Femur (tissue), 1 donor: Measurements from ENCODE around the gene CHAD.

Source experiments
- DNase-seq: peaks from one replicate; pipeline ENCODE4 v3.0.0-alpha.2; 2017

CHAD gene, protein sequence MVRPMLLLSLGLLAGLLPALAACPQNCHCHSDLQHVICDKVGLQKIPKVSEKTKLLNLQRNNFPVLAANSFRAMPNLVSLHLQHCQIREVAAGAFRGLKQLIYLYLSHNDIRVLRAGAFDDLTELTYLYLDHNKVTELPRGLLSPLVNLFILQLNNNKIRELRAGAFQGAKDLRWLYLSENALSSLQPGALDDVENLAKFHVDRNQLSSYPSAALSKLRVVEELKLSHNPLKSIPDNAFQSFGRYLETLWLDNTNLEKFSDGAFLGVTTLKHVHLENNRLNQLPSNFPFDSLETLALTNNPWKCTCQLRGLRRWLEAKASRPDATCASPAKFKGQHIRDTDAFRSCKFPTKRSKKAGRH

DNA sequence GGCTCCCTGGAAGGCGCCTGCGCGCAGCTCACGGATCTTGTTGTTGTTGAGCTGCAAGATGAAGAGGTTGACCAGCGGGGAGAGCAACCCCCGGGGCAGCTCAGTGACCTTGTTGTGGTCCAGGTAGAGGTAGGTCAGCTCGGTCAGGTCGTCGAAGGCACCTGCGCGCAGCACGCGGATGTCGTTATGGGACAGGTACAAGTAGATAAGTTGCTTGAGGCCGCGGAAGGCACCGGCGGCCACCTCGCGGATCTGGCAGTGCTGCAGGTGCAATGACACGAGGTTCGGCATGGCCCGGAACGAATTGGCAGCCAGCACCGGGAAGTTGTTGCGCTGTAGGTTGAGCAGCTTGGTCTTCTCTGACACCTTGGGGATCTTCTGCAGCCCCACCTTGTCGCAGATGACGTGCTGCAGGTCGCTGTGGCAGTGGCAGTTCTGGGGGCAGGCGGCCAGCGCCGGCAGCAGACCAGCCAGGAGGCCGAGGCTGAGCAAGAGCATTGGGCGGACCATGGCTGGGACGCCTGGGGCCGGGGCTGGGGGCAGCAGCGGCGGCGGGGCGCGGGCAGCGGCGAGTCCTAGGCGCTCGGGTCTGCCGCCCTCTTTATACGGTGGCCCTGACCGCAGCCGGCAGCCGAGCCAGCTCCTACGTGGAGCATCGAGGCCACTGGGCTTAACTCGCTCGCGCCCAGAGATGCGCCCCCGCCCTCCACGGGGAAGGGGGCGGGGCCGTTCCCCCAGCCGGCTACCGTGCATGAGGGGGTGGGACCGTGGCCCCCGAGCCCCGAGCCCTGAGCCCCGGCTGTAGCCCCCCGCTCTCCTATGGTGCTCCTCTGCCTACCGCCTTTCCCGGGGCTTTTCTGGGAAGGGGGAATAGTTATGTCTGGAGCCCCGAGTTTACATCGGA is at the start of gene CHAD:
CHAD (minus strand) TSS at position 577 of the 904 bp plus-strand sequence; CDS start at position 510, 67 bp downstream.
- DNase-seq: peak; percentile 75

DNA sequence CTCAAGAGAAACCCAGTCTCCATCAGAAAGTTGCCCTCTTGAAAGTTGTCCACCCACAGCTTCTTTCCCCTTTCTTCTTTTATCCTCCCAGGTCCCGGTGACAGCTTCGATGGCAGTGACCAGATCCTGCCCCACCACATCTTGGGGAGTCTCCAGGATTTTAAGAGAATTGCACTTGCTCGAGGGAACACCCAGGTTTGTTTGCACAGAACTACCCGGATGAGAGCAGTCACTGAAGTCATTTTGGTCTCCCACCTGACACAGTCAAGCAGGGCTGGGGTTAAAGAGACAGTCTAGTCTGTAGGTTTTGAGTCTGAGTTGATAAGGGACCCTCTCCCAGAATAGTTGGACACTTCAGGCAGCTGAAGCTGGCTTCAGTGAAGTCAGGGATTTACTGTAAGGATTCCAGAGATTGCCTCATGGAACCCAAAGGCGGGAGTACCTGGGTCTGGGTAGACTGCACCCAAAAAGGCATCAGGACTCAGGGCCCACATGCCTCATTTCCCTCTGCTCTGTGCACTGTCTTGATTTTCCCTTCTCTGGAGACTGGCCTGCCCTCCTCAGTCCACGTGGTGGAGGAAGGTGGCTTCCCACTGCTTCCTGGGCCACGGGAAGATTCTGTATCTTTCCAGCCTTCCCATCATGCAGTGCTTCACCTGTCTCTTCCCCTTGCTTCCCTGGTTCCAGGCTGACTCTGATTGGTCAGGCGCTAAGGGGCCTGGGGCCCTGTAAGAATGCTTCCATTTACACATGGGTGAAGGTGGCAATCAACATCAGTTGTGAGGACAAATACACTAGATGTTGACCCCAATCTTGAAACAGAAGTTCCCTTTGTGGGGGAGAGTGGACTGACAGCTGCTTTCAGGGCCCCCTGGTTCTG is 49.1 kb upstream of the CHAD start:
- DNase-seq: no peak

DNA sequence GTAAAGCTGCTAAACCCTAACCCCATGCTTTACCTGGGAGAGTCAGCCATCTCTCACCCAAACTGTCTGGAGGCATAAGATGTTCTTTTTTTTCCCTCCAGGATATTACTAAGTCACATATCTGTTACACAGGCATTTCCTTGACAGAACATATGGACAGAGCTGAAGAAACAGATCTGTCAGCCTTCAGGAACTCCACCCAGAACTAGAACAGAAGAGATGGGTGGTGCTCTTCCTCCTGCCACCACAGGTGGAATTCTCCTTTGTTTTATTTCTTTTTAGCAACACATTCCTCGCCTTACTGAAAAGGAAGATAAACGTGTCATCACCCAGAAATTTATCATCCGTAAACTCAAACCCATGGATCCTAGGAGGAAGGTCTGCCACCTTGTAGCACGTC is 48.3 kb upstream of the CHAD start:
- DNase-seq: no peak

DNA sequence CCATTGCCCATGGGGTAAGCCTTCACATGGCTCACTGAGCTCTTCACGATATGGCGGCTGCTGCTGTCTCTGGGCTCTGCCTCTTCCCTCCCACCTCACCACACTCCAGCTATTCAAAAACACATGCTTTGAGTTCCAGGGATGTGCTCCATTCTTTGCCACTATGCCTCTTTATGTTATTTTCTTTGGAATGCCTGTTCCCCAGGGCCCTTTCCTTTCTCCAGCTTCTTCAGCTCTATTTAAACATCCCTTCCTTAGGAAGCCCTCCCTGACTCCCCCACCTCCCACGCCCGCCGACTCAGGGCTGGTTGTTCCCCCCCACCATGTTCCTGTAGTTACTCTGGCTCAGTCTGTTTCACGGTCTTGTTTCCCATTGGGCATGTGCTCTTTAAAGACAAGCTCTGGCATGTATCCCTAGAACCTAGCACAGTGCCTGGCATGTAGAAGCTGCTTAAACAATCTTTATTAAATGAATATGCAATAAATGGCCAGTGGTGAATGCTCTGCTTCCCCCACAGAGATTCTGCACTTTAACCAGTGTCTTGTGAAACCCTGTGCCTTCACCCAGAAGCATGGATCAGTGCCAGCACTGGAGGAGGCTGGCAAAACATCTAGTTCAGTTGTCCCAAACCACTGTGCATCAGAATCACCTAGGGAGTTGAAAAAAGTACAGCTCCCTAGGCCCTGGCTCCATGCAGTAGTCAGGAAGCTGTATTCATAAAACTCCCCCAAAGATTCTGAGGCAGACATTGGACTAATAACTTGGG is 46.4 kb upstream of the CHAD start:
- no peak for DNase-seq

DNA sequence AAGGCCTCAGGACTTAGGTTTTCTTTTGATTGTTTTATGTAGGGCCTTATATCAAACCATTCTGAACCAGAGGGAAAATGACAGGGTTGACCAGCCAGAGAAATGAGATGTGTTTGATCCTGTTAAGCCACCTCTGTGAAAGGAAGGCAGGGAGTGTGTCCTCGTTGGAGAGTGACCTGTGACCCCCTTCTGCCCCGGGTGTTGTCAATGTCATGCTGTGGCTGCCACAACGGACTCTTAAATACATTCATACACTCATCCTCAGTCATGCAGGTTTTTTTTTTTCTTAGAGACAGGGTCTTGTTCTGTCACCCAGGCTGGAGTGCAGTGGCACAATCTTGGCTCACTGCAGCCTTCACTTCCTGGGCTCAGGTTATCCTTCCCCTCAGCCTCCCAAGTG is 45.7 kb upstream of the CHAD start:
- DNase-seq: no peak

DNA sequence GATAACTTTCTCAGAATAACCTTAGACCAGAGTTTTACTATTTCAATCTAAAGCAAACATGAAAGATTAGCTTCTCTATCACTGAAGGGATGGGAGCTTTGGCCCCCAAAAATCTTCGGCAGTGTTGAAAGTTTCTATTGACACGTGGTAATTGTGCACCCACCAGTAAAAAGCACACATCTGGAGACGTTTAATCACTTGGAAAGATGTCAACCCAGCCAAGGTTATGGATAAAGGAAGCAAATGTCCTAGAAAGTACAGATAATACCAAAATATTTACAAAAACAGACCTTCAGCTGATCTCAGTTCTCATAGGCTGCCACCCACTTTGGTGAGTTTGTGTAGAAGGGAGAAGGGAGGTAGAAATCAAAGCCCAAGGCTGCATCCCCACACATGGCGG is 44.8 kb upstream of the CHAD start:
- no peak for DNase-seq

DNA sequence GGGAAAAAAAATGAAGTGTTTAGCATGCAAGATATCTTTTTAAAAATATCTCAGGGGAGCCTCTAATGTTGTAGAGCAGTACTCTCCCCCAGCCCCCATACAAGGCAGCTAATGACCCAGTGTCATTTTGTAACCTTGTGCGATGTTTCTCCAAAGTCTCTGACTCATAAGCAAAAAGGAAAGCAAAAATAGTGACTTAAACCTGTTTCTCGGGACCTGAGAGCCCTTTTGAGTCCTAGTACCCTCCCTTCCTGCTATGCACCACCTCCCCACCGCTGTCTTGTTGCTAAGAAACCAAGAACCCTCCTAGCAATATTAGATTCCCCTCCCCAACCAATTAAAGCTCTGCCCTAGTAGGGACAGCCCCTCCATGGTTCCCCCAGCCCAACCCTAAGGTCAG is 42.4 kb upstream of the CHAD start:
- DNase-seq: no peak

DNA sequence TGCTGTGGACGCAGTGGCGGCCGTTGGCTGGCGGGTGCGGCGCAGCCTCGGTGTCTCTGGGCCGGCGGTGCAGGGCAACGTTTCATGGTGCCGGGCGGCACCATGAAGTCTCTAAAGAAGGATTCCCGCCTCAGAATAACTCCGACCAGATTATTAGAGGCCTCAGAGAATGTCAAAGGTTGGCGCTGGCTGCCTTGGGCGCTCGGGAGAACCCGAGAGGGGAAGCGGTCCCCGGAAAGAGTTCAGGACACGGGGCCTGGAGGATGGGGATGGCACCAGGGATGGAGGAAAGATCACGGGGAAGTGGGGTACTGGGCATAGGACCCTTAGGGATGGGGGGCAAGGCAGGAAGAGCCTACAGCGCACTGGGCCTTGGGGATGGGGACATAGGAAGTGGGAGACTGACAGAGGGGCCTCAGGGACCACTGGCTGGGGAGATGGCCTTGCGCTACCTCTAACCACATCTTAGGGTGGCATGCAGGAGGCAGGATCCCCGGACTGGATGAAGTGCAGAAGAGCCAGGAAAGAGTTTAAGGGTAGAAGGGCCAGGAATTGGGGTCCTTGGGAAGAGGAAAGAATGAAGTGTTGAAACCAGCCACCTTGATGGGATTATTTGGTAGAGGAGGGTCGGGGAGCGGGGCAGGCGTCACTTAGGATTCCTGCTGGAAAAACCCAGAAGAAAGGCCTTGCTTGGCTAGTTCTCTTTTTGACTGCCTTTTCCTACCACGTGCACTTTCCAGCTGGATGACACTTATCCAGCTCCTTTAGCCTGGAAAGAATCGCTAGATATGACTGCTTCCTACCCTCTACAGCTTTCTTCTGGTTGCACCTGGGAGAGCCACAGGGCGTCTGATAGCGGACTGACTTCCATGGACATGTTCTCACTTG is 40.1 kb upstream of the CHAD start:
- no peak for DNase-seq

DNA sequence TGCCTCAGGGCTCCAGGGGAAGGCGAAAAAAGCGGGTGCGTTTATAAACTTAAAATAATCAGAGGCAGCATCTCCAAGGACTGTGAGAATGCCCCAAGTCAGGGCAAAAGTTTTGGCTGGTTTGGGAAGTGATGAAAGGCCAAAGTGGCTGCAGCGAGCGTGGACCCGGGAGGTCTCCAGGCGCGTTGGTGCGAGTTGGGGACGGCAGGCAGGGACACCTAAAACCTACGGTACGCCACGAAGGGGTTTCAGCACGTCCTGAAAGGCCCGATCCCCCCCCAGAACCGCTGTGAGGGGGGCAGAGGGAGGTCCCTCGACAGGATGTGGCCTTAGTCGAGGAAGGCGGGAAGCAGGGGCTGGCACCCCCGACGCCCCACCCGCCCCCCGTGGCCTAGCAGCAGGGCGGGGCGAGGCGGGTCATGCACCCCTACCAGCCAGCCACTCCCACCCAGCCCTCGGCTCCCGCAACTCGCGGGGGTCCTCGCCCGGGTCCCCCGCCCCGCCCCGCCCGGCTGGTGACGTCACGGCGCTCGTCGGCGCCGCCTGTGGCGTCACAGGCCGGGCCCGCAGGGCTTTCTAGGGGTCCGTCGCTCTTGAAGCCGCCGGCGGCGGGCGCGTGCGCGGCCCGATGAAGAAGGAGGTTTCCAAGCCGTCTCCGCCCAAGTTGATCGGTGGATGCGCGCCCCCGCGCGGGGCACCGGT is 39.3 kb upstream of the CHAD start, which contains the start of gene MYCBPAP:
MYCBPAP (plus strand) TSS at position 569 of the 702 bp plus-strand sequence. CDS start 236 bp downstream, outside the sequence.
- peak; percentile 91 for DNase-seq

DNA sequence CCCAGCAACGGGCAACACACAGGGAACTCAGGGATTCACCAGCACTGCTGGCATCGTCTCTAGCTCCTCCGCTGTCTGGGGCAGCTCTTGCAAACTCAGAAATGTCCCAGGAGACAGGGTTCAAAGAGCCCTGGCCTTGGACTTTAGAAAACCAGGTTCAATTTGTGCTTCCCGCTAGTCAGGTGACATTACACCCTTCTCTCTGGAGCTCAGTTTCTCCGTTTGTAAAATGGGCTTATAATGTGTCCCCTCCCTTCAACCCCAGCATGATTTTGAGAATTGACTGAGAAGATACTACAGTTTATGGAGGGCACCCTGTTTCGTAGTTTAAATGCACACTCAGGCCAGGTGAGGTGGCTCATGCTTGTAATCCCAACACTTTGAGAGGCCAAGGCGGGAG is 37.6 kb upstream of the CHAD start:
- DNase-seq: no peak

DNA sequence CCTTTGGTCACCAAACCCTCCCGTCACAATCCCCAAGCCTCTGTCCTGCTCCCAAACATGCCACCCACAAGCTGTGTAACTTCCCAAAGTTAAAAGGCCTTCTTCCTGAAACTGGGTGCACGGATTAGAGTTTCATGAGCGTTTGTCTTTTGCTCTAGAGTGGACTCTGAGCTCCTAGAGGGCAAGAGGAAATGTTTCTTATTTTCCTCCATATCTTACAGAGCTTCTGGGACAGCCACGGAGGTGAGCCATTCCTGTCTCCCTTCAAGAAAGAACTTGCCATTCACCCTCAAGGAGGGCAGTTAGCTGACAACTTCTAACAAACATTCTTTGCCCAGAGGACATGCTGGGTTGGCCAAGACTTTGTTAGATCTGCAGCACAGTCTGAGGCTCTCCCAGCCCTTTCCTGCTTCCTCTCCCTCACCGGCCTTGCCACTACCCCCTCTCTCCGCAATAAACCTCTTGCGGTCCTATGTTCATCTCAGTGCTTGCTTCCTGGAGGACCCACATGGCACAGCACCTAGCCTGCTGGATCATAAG is 37.0 kb upstream of the CHAD start:
- no peak for DNase-seq

DNA sequence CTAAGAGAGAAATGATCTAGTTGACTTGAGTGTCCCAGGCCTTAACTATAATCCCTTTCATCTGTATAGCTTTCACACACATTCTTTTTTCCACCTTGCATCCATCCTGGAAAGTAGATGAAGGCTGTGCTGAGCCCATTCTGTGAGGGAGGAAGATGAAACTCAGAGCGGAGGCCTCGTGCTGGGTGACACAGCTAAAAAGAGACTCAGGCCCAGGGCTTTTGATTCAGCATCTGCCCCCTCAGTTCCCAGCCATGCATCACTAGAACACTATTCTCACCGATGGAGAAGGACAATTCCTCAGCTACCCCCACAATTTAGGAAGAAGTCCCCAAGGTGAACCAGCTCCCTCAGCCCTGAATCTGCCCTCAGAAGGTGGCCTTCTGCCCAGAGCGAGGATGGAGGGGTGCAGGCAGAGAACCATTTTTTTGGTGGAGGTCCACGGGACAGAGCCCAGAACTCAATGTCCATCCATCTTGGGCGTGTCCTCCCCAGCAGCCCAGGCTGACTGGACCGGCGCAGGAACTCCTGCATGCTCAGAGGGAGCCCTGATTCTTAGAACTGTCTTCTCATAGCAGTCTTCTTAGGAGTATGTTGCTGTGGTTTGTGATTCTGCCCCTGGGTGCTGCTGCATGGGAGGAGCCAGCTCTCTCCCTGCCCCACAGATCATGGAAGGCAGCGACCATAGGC is 33.8 kb upstream of the CHAD start:
- no peak for DNase-seq

DNA sequence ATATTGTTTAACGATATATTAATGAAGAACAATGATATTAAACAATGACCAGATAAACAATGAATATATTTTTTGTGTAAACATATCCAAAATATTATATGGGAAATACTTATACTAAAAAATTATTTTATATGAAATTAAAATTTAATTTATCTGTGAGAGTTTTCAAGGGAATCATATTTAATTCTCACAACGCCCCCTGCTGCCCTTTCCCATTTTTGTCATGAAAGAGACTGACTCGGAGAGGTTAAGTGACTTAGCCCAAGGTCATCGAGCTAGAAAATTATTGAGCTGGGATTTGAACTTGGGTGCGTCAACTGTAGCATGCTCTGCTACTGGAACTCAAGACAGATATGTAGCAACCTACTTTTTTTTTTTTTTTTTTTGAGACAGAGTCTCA is 32.4 kb upstream of the CHAD start:
- no peak for DNase-seq

DNA sequence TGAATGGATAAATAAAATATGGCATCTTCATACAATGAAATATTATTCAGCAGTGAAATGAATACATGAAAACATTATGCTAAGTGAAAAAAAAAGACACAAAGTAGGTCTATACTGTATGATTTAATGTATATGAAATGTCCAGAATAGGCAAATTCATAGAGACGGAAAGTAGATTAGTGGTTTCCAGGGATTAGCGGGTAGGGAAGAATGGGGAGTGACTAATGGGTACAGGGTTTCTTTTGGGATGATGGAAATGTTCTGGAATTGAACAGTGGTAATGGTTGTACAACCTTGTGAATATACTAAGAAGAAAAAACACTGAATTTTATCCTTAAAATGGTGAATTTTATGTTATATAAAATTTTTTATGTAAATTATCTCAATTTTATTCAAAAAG is 31.0 kb upstream of the CHAD start:
- no peak for DNase-seq

DNA sequence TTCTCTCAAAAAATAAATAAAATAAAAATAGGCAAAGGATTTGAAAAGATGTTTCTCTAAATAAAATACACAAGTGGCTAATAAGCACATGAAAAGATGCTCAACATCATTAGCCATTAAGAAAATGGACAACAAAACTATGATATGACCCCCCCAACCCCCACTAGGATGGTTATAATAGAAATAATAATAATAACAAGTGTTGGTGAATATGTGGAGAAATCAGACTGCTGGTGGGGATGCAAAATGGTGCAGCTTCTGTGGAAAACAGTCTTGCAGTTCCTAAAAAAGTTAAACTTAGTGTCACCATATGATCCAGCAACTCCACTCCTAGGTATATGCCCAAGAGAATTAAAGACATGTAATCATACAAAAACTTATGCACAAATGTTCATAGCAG is 30.6 kb upstream of the CHAD start:
- DNase-seq: no peak

DNA sequence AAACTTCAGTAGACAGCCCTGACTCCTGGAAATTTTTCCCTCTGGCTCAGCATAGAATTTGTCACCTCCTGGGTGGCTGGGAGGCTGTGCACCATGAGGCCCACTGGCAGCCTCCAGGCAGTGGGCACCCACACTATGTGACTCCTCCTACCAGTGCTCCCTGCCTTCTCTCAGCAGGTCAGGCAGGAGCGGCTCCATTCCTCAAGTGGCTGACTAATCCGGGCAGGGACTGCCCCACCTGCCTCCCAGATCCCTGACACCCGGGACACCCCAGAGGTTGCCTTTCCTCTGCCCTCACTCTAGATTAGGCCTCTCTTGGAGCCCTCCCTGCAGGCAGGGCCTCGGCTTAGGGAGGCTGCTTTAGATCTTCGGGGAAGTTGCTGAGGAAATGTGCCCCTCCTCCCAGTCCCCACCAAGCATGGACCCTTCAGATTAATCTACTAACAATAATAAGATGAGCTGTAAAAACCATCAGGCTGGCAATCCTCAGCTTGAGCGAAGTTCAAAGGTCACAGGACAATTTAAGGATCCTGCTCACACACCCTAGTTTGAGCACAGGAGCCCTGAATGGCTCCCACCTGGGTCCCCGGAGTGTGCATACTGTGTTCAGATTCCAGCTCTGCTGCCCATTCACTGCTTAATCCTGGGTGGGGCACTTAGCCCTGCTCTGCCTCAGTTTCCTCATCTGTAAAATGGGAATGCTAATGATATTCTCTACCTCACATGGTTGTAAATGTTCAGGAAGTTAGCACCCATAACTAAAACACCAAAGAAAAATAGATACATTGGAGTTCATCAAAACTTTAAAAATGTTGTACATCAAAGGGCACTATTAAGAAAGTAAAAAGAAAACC is 29.6 kb upstream of the CHAD start:
- no peak for DNase-seq

DNA sequence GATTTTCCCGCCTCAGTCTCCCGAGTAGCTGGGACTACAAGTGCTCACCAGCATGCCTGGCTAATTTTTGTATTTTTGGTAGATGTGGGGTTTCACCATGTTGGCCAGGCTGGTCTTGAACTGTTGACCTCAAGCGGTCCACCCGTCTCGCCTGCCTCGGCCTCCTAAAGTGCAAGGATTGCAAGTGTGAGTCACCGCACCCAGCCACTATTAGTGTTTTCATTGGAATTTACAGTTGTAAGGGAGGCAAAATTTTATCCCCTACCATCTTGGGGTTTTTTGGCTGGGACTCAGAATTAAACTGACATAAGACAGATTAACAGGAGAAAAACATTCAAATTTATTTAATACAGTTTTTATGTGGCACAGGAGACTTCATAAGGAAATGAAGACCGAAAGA is 27.2 kb upstream of the CHAD start:
- DNase-seq: no peak

DNA sequence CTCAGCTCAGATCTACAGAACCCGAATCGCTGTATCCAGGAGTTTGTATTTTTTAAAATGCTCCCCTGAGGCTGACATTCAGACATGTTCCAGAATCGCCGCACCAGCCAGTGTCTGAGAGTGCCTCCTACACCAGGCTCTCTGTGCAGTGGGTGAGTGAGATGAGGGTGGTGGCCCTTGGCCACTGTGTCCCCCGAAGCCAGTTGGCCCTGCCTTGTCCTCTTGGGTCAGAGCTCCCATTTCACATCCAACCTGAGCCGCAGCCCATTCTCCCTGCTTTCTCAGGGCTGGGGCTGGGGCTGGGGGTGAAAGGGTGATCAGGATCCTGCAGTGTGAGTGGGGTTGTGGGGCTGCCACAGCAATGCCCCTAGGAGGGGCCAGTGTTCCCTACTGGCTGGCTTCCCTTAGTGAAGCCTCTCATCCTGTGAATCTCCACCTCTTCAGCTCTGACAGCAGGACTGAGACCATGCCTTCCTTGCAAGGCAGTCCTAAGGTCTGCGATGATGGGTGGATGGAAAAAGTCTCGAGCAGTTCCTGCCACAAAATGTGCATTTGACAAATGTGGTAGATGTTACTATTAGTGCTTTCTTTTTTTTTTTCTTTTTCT is 26.6 kb upstream of the CHAD start:
- DNase-seq: no peak
